H9 (cell line): ENCODE data around the gene LMAN1. TPM values are rescaled to one million over a fixed set of nuclear protein-coding genes. Genes with fewer than 3 reads are reported as not detected.

Experiments used
- DNase-seq: peaks from one replicate; pipeline ENCODE4 v3.0.0-alpha.2; 2017
- H2AFZ ChIP-seq: one replicate; pipeline ENCODE4 v1.6.1; 2013; ENCODE audit warnings: mild to moderate bottlenecking, low read length, control low read depth, moderate library complexity
- H2AK5ac ChIP-seq: 2 replicates; pipeline ENCODE4 v1.6.1; 2013; ENCODE audit warnings: low read length, control low read depth, mixed read lengths; ENCODE audit not compliant: insufficient read length
- H2BK120ac ChIP-seq: one replicate; pipeline ENCODE4 v1.6.1; 2013; ENCODE audit warnings: low read depth, mild to moderate bottlenecking, low read length, control low read depth, inconsistent platforms; ENCODE audit not compliant: poor library complexity, severe bottlenecking
- H2BK12ac ChIP-seq: 2 replicates; pipeline ENCODE4 v1.6.1; 2013; ENCODE audit warnings: low read length, control low read depth, mixed read lengths, low read depth; ENCODE audit not compliant: insufficient read length
- H2BK15ac ChIP-seq: 2 replicates; pipeline ENCODE4 v1.6.1; 2013; ENCODE audit warnings: low read depth, low read length, control low read depth
- H2BK20ac ChIP-seq: one replicate; pipeline ENCODE4 v1.6.1; 2013; ENCODE audit warnings: low read depth, mild to moderate bottlenecking, low read length, control low read depth, inconsistent platforms; ENCODE audit not compliant: poor library complexity, severe bottlenecking
- H2BK5ac ChIP-seq: 2 replicates; pipeline ENCODE4 v1.6.1; 2013; ENCODE audit warnings: low read length, control low read depth, mixed read lengths; ENCODE audit not compliant: insufficient read length
- H3K14ac ChIP-seq: 2 replicates; pipeline ENCODE4 v1.6.1; 2013; ENCODE audit warnings: low read length, control low read depth; ENCODE audit not compliant: insufficient read depth
- H3K18ac ChIP-seq: 2 replicates; pipeline ENCODE4 v1.6.1; 2013; ENCODE audit warnings: low read depth, mild to moderate bottlenecking, mixed read lengths, low read length, control low read depth; ENCODE audit not compliant: insufficient read length
- H3K23ac ChIP-seq: 2 replicates; pipeline ENCODE4 v1.6.1; 2013; ENCODE audit warnings: low read length, control low read depth, mixed read lengths, low read depth; ENCODE audit not compliant: insufficient read length
- H3K23me2 ChIP-seq: 2 replicates; pipeline ENCODE4 v1.6.1; 2013; ENCODE audit warnings: low read depth, mild to moderate bottlenecking, mixed read lengths, low read length, control low read depth; ENCODE audit not compliant: insufficient read length, poor library complexity, severe bottlenecking
- H3K27ac ChIP-seq: 2 replicates; pipeline ENCODE4 v1.5.1; 2013; ENCODE audit warnings: low read length, control low read depth, mixed read lengths, low read depth; ENCODE audit not compliant: insufficient read length
- H3K27me3 ChIP-seq: 2 replicates; pipeline ENCODE4 v1.6.1; 2013; ENCODE audit warnings: low read length, control low read depth, inconsistent platforms; ENCODE audit not compliant: insufficient read depth
- H3K4ac ChIP-seq: 2 replicates; pipeline ENCODE4 v1.6.1; 2013; ENCODE audit warnings: low read depth, mild to moderate bottlenecking, control low read depth, inconsistent platforms, low read length, moderate library complexity
- H3K4me1 ChIP-seq: 2 replicates; pipeline ENCODE4 v1.6.1; 2013; ENCODE audit warnings: low read length, control low read depth, inconsistent platforms; ENCODE audit not compliant: insufficient read depth
- H3K4me2 ChIP-seq: 2 replicates; pipeline ENCODE4 v1.6.1; 2013; ENCODE audit warnings: low read length, control low read depth, mixed read lengths; ENCODE audit not compliant: insufficient read length, insufficient read depth
- H3K56ac ChIP-seq: 2 replicates; pipeline ENCODE4 v1.6.1; 2013; ENCODE audit warnings: low read depth, mild to moderate bottlenecking, mixed read lengths, low read length, control low read depth; ENCODE audit not compliant: insufficient read length
- H3K79me1 ChIP-seq: 2 replicates; pipeline ENCODE4 v1.6.1; 2013; ENCODE audit warnings: low read depth, mild to moderate bottlenecking, moderate library complexity, low read length, control low read depth, inconsistent platforms; ENCODE audit not compliant: insufficient read depth, poor library complexity, severe bottlenecking
- H3K79me2 ChIP-seq: 2 replicates; pipeline ENCODE4 v1.6.1; 2013; ENCODE audit warnings: low read length, control low read depth, inconsistent platforms; ENCODE audit not compliant: insufficient read depth
- H3K9ac ChIP-seq: 2 replicates; pipeline ENCODE4 v1.6.1; 2013; ENCODE audit warnings: low read length, control low read depth, mixed read lengths; ENCODE audit not compliant: insufficient read length; ENCODE audit errors: extremely low read depth
- H3K9me3 ChIP-seq: one replicate; pipeline ENCODE4 v1.6.1; 2013; ENCODE audit warnings: low read depth, low read length, inconsistent platforms; ENCODE audit not compliant: control insufficient read depth
- H3T11ph ChIP-seq: one replicate; pipeline ENCODE4 v1.6.1; 2013; ENCODE audit warnings: mild to moderate bottlenecking, low read length, control low read depth, inconsistent platforms
- H4K20me1 ChIP-seq: one replicate; pipeline ENCODE4 v1.6.1; 2013; ENCODE audit not compliant: control insufficient read depth, insufficient read length, insufficient read depth
- H4K5ac ChIP-seq: 2 replicates; pipeline ENCODE4 v1.6.1; 2013; ENCODE audit warnings: low read depth, mild to moderate bottlenecking, mixed read lengths, low read length, control low read depth; ENCODE audit not compliant: insufficient read length
- H4K8ac ChIP-seq: replicated peaks from 2 replicates; pipeline ENCODE4 v1.6.1; 2013; ENCODE audit warnings: low read length, control low read depth, mixed read lengths, low read depth; ENCODE audit not compliant: insufficient read length
- H4K91ac ChIP-seq: 2 replicates; pipeline ENCODE4 v1.6.1; 2013; ENCODE audit warnings: low read depth, mild to moderate bottlenecking, moderate library complexity, mixed read lengths, low read length, control low read depth; ENCODE audit not compliant: insufficient read length
- H3K27ac Mint-ChIP-seq, 3 experiments: 2 replicates in 2 of 3; 3 replicates in 1 of 3; pipeline ENCODE4 v1.8.0; 2020 to 2021; ENCODE audit warnings: mixed read lengths in 3 of 3, mild to moderate bottlenecking in 1 of 3, moderate library complexity in 1 of 3
- H3K27me3 Mint-ChIP-seq: 2 replicates; pipeline ENCODE4 v1.8.0; 2021; ENCODE audit warnings: low read depth, mild to moderate bottlenecking, moderate library complexity, mixed read lengths
- H3K36me3 Mint-ChIP-seq, 3 experiments: 2 replicates in 2 of 3; 3 replicates in 1 of 3; pipeline ENCODE4 v1.8.0; 2020 to 2021; ENCODE audit warnings: low read depth in 3 of 3, mixed read lengths in 3 of 3; ENCODE audit not compliant: insufficient read depth in 1 of 3
- H3K4me1 Mint-ChIP-seq, 2 experiments: 2 replicates each; pipeline ENCODE4 v1.8.0; 2020; ENCODE audit warnings: mixed read lengths in 2 of 2
- H3K4me3 Mint-ChIP-seq, 2 experiments: 2 replicates in 1 of 2; 3 replicates in 1 of 2; pipeline ENCODE4 v1.8.0; 2020 to 2021; ENCODE audit warnings: mild to moderate bottlenecking in 2 of 2, mixed read lengths in 2 of 2, moderate library complexity in 1 of 2
- H3K9me3 Mint-ChIP-seq, 2 experiments: 2 replicates in 1 of 2; 3 replicates in 1 of 2; pipeline ENCODE4 v1.8.0; 2020; ENCODE audit warnings: mild to moderate bottlenecking in 2 of 2, mixed read lengths in 2 of 2, moderate library complexity in 1 of 2
- CTCF ChIP-seq: fragments of 200-600 bp; sonication (generic); conservative IDR thresholded peaks from 3 replicates; pipeline ENCODE4 v1.8.0; 2021; ENCODE audit warnings: antibody characterized with exemption, mild to moderate bottlenecking
- WGBS: extraction: QIAGEN DNeasy Blood & Tissue Kit; methylation state at CpG from one replicate; pipeline ENCODE4 v1.1.7; 2013; ENCODE audit warnings: missing lambda C conversion rate, low lambda C conversion rate, mixed read lengths; ENCODE audit not compliant: insufficient read length; ENCODE audit errors: extremely low coverage; 5-methylcytosine and 5-hydroxymethylcytosine counted together
- total RNA-seq: library from RNA; stranded (reverse); gene quantifications from 2 replicates; pipeline ENCODE4 v1.2.1, GENCODE V29; 2021

LMAN1 gene
- total RNA-seq, 1 experiment from 2014 or later, result 63.6 TPM

GRCh38 chr18:59374128-59374527, 15.1 kb upstream of the LMAN1 start:
- no peak overlapping the region for H3T11ph ChIP-seq
- DNase-seq, result no peak
- no peaks in the 10 kb centered on the region for H3K79me1 ChIP-seq
- H2AFZ ChIP-seq, result no peak overlapping the region
- WGBS, result no CpG with 5 or more reads among the region's 3 CpGs
- no peak overlapping the region for H3K27ac ChIP-seq
- no peaks in the 10 kb centered on the region for H3K27me3 ChIP-seq
- no peak overlapping the region for H3K27ac Mint-ChIP-seq
- no peak overlapping the region for H2BK12ac ChIP-seq
- H2AK5ac ChIP-seq, result no peak overlapping the region
- no peak overlapping the region for H2BK20ac ChIP-seq
- H4K20me1 ChIP-seq, result no peaks in the 10 kb centered on the region
- H4K8ac ChIP-seq, result no peak overlapping the region
- H3K4me1 ChIP-seq, result peaks cover 4% of the 10 kb centered on the region
- H2BK120ac ChIP-seq, result no peak overlapping the region
- H3K4me1 Mint-ChIP-seq, result peaks cover 6 to 16% of the 10 kb centered on the region in 2 experiments
- H2BK15ac ChIP-seq, result no peak overlapping the region
- H3K18ac ChIP-seq, result no peak overlapping the region
- H3K36me3 Mint-ChIP-seq, result no peaks in the 10 kb centered on the region
- H3K9me3 ChIP-seq, result no peaks in the 10 kb centered on the region
- H4K5ac ChIP-seq, result no peak overlapping the region
- H3K4ac ChIP-seq, result no peak overlapping the region
- H4K91ac ChIP-seq, result no peak overlapping the region
- no peak overlapping the region for H3K56ac ChIP-seq
- no peak for TF ChIP-seq CTCF
- H3K23me2 ChIP-seq, result no peaks in the 10 kb centered on the region
- H3K9ac ChIP-seq, result no peak overlapping the region
- H3K4me3 Mint-ChIP-seq, result no peak overlapping the region
- no peak overlapping the region for H2BK5ac ChIP-seq
- H3K14ac ChIP-seq, result no peak overlapping the region
- H3K23ac ChIP-seq, result no peak overlapping the region
- H3K79me2 ChIP-seq, result no peaks in the 10 kb centered on the region
- H3K4me2 ChIP-seq, result no peak overlapping the region
- no peaks in the 10 kb centered on the region for H3K9me3 Mint-ChIP-seq
- peaks cover 31% of the 10 kb centered on the region for H3K27me3 Mint-ChIP-seq
